Heart right ventricle (tissue), 16 donors: ENCODE data around the gene ADD3. TPM values are rescaled to one million over a fixed set of nuclear protein-coding genes. Genes with fewer than 3 reads are reported as not detected.
A peak's percentile ranks its signal among the peaks of the same experiment; 100 is the strongest.

Experiments
- ATAC-seq, 8 donors: fragments of 200-7000 bp; cut with Tn5 transposase; one replicate each; pipeline ENCODE4 v1.9.1; 2020; ENCODE audit warnings: mild to moderate bottlenecking in 8 of 8, moderate library complexity in 8 of 8, moderate number of reproducible peaks in 1 of 8
- DNase-seq, 2 donors: peaks; one replicate each; pipeline ENCODE4 v3.0.0-alpha.2; 2020
- H3K27ac ChIP-seq, 10 donors: fragments of 200-600 bp; sonication (generic) in 2 of 10; one replicate each; pipeline versions ENCODE4 v1.5.0 to v1.8.0; 2020 to 2022; ENCODE audit warnings: mild to moderate bottlenecking in 3 of 10
- H3K27me3 ChIP-seq, 7 donors: fragments of 200-600 bp; one replicate each; pipeline ENCODE4 v1.8.0; 2021 to 2022; ENCODE audit warnings: mild to moderate bottlenecking in 2 of 7
- H3K36me3 ChIP-seq, 9 donors: fragments of 200-600 bp; sonication (generic) in 1 of 9; one replicate each; pipeline versions ENCODE4 v1.5.0 to v1.8.0; 2020 to 2022; ENCODE audit warnings: mild to moderate bottlenecking in 2 of 9
- H3K4me1 ChIP-seq, 9 donors: fragments of 200-600 bp; sonication (generic) in 1 of 9; one replicate each; pipeline versions ENCODE4 v1.5.0 to v1.8.0; 2020 to 2022; ENCODE audit warnings: mild to moderate bottlenecking in 4 of 9
- H3K4me3 ChIP-seq, 10 donors: fragments of 200-600 bp; sonication (generic) in 2 of 10; one replicate each; pipeline versions ENCODE4 v1.5.0 to v1.8.0; 2020 to 2022; ENCODE audit warnings: mild to moderate bottlenecking in 7 of 10, moderate library complexity in 2 of 10
- H3K9me3 ChIP-seq, 11 donors: fragments of 200-600 bp in 10 of 11; sonication (generic) in 2 of 11; one replicate each; pipeline versions ENCODE4 v1.5.0 to v1.8.0; 2013 to 2022; ENCODE audit warnings: mild to moderate bottlenecking in 2 of 11, control low read depth in 1 of 11, moderate library complexity in 1 of 11
- CTCF ChIP-seq, 9 donors: fragments of 200-600 bp; sonication (generic) in 2 of 9; IDR thresholded peaks; one replicate each; pipeline versions ENCODE4 v1.5.0 to v1.8.0; 2021 to 2022; ENCODE audit warnings: antibody characterized with exemption in 9 of 9, mild to moderate bottlenecking in 5 of 9, moderate library complexity in 1 of 9
- WGBS, 2 donors: extraction: QIAGEN DNeasy Blood & Tissue Kit; methylation state at CpG; one replicate each; pipeline ENCODE4 v1.1.7; 2013; ENCODE audit warnings: inconsistent platforms in 1 of 2; 5-methylcytosine and 5-hydroxymethylcytosine counted together
- intact Hi-C, 10 donors: fragments of 100-400 bp; cut with DNase I; formaldehyde crosslinking; loops; one replicate each; pipeline versions ENCODE4 v1.11.1 to v1.14.2; 2022
- polyA plus RNA-seq, 2 donors: library from polyadenylated mRNA; stranded (reverse); fragments of 200-250 nt; gene quantifications; one replicate each; pipeline ENCODE4 v1.2.3, GENCODE V29; 2013
- total RNA-seq, 10 donors: library from RNA; stranded (reverse); fragmentation: NEBNext Ultra II Directional in 3 of 10; extraction: Animal tissue kit (Norgen Biotek cat#: 25700) in 3 of 10; gene quantifications; one replicate each; pipeline versions ENCODE4 v1.2.1 to v1.2.4, GENCODE V29; 2021 to 2023
- donor health status: Arrhythmogenic right ventricular cardiomyopathy.
- donor health status: ischemic (EF 13 %, LVEDD 7.1; RV severe dilation, severe dysfunction).
- donor health status: healthy with polysubstance abuse.
- donor health status: DM: no; HTN: yes; CAD: no.
- donor health status: DM: no; HTN: no; CAD: no.
- donor health status: ischemic (EF 25% LVEDD 6.9; RV normal size, moderate dysfunction).
- donor health status: ischemic (EF 25% LVEDD 5.7; RV mildly dilated, moderate dysfunction).
- donor health status: healthy.
- donor health status: DM: yes; HTN: yes; CAD: no.
- donor health status: Ischemic cardiomyopathy.
- donor health status: ischemic (EF 35%, LVEDD 5.7; RV mildly dilated, moderate dysfunction).
- donor health status: nonischemic (EF 11% LVEDD 7.7; RV severe dilation, severe dysfunction).
- donor health status: DM: yes; HTN: yes; CAD: no.
- donor health status: PGD.
- donor health status: ischemic (EF 29% LVEDD 5.4; RV normal size, mild dysfunction).
- donor health status: nonischemic (EF 23%, LVEDD 6.1; RV moderate dilation, normal function).

ADD3 gene
- total and polyA plus RNA-seq, 12 donors: 28.0 to 106 (median 87.8) TPM

DNA sequence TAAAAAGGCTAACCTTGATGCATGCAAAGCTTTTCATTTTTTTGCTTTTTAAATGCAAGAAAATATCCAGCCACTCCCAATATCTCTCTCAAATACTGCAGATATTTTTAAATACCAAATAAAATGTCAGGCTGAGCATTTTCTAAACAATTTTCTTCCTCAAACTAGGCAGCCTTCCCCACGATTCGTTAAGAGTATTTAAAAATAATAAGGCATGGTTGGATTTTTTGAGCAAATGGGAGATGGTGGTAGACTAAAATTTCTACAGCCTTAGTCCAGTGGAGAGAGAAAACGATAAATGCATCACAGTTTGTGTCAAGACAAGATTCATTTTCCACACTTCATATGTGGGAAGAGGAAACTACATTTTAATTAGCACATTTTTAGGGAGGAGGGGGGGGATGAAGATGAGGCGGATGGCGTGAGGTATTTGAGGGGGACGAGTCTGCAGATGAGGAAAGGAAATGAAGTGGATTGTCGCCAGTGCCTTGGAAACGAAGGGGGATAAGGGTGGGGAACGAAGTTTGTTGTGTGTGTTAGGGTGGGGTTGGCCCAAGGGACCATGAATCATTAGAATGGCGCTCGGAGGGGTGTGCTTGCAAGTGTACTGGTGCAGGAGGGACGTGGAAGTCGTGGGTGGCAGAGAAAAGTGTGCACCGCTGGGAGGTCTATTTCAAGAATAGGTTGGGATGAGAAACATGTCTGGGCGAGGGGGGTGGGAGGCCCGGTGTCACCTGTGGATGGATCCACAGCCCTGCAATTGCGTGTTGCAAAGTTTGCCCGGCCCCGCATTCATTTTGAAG is 1.2 kb upstream of the ADD3 start:
- intact Hi-C loops: loop anchor here in 7 of 10 donors (2.0 to 10.0 kb wide), 19 partner anchors 39 to 908 kb away; partner anchors contain the start of genes XPNPEP1 (in 4 of the 7), BBIP1 (in 1 of the 7) and SHOC2 (in 1 of the 7)
- Histone ChIP-seq H3K27ac (peak overlapping the region; percentile 89 to 99 (median 96)), H3K9me3 (no peaks in the 10 kb centered on the region), H3K4me1 (peaks cover 0 to 65% (median 49%) of the 10 kb centered on the region in 9 donors), H3K36me3 (no peaks in the 10 kb centered on the region), H3K27me3 (no peaks in the 10 kb centered on the region), H3K4me3 (peak overlapping the region; percentile 87 to 99 (median 96))
- 7 to 9% methylated on average over 19 of the region's 19 CpGs for WGBS, 2 donors
- peak; percentile 54 to 80 for DNase-seq
- no peak for TF ChIP-seq CTCF (IDR thresholded peaks at IDR 0.05)
- ATAC-seq: peak; percentile 3 to 75 (median 46)

DNA sequence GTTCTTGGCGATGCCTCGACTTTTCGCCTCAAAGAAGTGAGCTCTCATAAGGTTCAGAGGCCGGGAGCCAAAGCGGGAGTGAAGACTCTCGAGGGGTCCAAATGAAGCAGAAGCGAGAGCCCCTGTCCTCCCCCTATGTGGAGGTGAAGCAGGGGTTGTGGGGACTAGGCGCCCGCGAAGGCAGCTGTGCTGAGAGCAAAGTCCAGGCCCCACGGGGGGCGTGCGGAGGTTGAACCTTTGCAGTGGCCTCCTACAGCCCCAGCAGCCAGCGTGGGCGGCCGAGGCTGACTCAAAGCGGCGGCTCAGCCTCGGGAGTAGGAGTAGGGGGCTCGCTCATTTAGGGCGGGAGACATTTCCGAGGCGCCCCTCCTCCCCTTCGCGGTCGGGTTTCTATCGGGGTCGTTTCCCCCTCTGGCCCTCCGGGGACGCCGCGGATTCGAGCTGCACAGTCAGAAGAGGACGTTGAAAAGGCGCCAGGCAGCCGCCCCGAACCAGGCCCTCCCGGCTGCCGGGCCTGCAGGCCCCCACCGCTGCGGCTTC is 553 bp upstream of the ADD3 start:
- TF ChIP-seq CTCF (IDR thresholded peaks at IDR 0.05): no peak
- peaks cover 0 to 72% (median 56%) of the 10 kb centered on the region in 9 donors for H3K4me1 ChIP-seq
- H3K27ac ChIP-seq: peak overlapping the region; percentile 89 to 99 (median 96)
- ATAC-seq: peak; percentile 32 to 62 (median 53)
- intact Hi-C loops: loop anchor here in 7 of 10 donors (2.0 to 10.0 kb wide), 19 partner anchors 40 to 908 kb away; partner anchors contain the start of genes XPNPEP1 (in 4 of the 7), BBIP1 (in 1 of the 7) and SHOC2 (in 1 of the 7)
- H3K36me3 ChIP-seq: no peaks in the 10 kb centered on the region
- no peaks in the 10 kb centered on the region for H3K27me3 ChIP-seq
- H3K4me3 ChIP-seq: peak overlapping the region; percentile 87 to 99 (median 96)
- 1% methylated on average over 41 of the region's 41 CpGs for WGBS, 2 donors
- DNase-seq: no peak
- no peaks in the 10 kb centered on the region for H3K9me3 ChIP-seq

- ATAC-seq (peak in 5 of 8 donors; percentile 1 to 9 (median 5)), DNase-seq (peak; percentile 31 to 47)
- H3K4me3 ChIP-seq: peak overlapping the region; percentile 87 to 99 (median 96)
- H3K27me3 ChIP-seq: no peaks in the 10 kb centered on the region
- H3K36me3 ChIP-seq: no peaks in the 10 kb centered on the region
- peak in 1 of 9 donors; percentile 6 for TF ChIP-seq CTCF (IDR thresholded peaks at IDR 0.05)
- peaks cover 0 to 86% (median 69%) of the 10 kb centered on the region in 9 donors for H3K4me1 ChIP-seq
- 1 to 2% methylated on average over 30 of the region's 30 CpGs for WGBS, 2 donors
- intact Hi-C loops: loop anchor here in 7 of 10 donors (5.0 to 10.0 kb wide), 17 partner anchors 41 to 906 kb away; partner anchors contain the start of genes XPNPEP1 (in 4 of the 7), BBIP1 (in 1 of the 7) and SHOC2 (in 1 of the 7)
- H3K27ac ChIP-seq: peak overlapping the region; percentile 89 to 99 (median 96)
- H3K9me3 ChIP-seq: no peaks in the 10 kb centered on the region
Observed at GRCh38 chr10:110008518-110009339, 945 bp downstream of the ADD3 start.
